Fibroblast of lung (primary cell): ENCODE results near the gene DSTYK.

Experiments used
- CTCF ChIP-seq, 2 donors: IDR thresholded peaks in 1 of 2; conservative IDR thresholded peaks in 1 of 2; 1 replicate in 1 of 2; 2 replicates in 1 of 2; pipeline ENCODE4 v1.5.1; 2011 to 2012; ENCODE audit warnings: low read length in 2 of 2, control low read depth in 1 of 2, inconsistent platforms in 1 of 2, low read depth in 1 of 2, mild to moderate bottlenecking in 1 of 2
- EZH2 ChIP-seq: IDR thresholded peaks from 2 replicates; pipeline ENCODE4 v1.5.1; 2012; ENCODE audit warnings: low read length, control low read depth, mild to moderate bottlenecking; ENCODE audit errors: missing control alignments

- TF ChIP-seq CTCF (conservative IDR thresholded peaks at IDR 0.05 in 1 of 2, IDR thresholded peaks at IDR 0.05 in 1 of 2; ENCODE audit: low read depth in 1 of 2, low read length in 2 of 2) (no peak), EZH2 (no peak)
These were observed 71.4 kb downstream of the DSTYK start for GRCh38 chr1:205140113-205140512.
